Spinal cord (tissue), 10 donors: ENCODE data around the gene IL17F. TPM values are rescaled to one million over a fixed set of nuclear protein-coding genes. Genes with fewer than 3 reads are reported as not detected.
"Not testable (repeated sequence)": the region's sequence is repeated elsewhere in the genome, so short reads cannot be mapped to it uniquely, and the experiment has no call there.

Experiments
- DNase-seq, 6 donors: peaks; one replicate each; pipeline versions ENCODE4 v3.0.0 to v3.0.0-alpha.2; 2013 to 2015; ENCODE audit warnings: low spot score in 6 of 6, low read depth in 4 of 6
- H3K27ac ChIP-seq: one replicate; pipeline ENCODE4 v1.5.1; 2013; ENCODE audit warnings: low read depth, low read length, control low read depth
- H3K27me3 ChIP-seq: one replicate; pipeline ENCODE4 v1.6.1; 2013; ENCODE audit warnings: low read length; ENCODE audit not compliant: control insufficient read depth, insufficient read depth
- H3K36me3 ChIP-seq: one replicate; pipeline ENCODE4 v1.6.1; 2013; ENCODE audit warnings: low read length; ENCODE audit not compliant: control insufficient read depth, insufficient read depth
- H3K4me1 ChIP-seq: one replicate; pipeline ENCODE4 v1.6.1; 2013; ENCODE audit warnings: low read length; ENCODE audit not compliant: control insufficient read depth, insufficient read depth
- H3K4me3 ChIP-seq: one replicate; pipeline ENCODE4 v1.5.1; 2013; ENCODE audit warnings: low read depth, low read length, control low read depth
- H3K9me3 ChIP-seq: one replicate; pipeline ENCODE4 v1.6.1; 2013; ENCODE audit warnings: low read length; ENCODE audit not compliant: control insufficient read depth, insufficient read depth
- WGBS: methylation state at CpG from one replicate; pipeline ENCODE4 v1.1.5; 2013; ENCODE audit warnings: missing lambda C conversion rate; ENCODE audit not compliant: insufficient coverage; 5-methylcytosine and 5-hydroxymethylcytosine counted together
- polyA plus RNA-seq, 2 donors: library from polyadenylated mRNA; unstranded; fragments of 120-200 nt; gene quantifications; one replicate each; pipeline ENCODE4 v1.2.1, GENCODE V29; 2013; ENCODE audit not compliant: insufficient read length in 2 of 2
- total RNA-seq, 2 donors: library from RNA; depleted of rRNA in 1 of 2; stranded (reverse); fragments of 120-200 nt in 1 of 2; fragments of >200 nt in 1 of 2; gene quantifications; one replicate each; pipeline versions ENCODE4 v1.2.3 to v1.2.4, GENCODE V29; 2013 to 2014
- donor health status: healthy.

The IL17F gene
- total and polyA plus RNA-seq, 4 donors, result not detected

DNA sequence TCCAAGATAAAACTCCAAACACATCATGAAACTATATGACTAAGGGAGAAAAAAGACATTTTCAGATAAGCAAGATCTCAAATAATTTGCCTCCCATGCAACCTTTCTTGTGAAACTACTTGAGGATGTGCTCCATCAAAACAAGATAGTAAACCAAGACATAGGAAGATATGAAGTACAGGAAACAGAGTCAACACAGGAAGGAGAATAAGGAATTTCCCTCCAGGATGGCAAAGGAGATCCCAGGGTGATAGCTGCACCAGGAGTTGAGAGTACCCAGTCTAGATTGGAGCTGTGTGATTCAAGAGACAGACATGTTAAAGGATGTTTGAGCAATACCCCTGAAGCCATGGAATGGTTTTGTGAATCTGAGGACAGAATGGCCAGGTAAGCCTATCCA is 42.8 kb downstream of the IL17F start:
- H3K4me3 ChIP-seq, result no peak overlapping the region
- H3K4me1 ChIP-seq, result no peaks in the 10 kb centered on the region
- H3K36me3 ChIP-seq, result no peaks in the 10 kb centered on the region
- DNase-seq, result no peak
- no peak overlapping the region for H3K27ac ChIP-seq
- H3K9me3 ChIP-seq, result no peaks in the 10 kb centered on the region
- no peaks in the 10 kb centered on the region for H3K27me3 ChIP-seq

DNA sequence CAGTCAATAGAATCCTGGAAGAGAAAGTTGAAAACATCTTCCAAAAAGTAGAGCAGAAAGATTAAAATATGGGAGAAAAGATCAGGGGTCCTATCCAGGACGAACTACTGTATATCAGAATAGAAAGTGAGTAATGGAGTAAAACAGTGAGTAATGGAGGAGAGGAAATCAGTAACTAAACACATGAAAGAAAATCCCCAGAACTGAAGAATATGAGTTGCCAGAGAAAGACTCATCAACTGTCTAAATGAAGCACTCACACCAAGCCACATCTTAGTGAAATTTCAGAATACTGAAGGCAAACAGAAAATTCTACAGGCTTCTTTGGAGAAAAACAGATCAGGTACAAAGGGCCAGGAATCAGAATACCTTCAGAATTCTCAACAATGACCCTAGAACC is 43.3 kb downstream of the IL17F start:
- DNase-seq, result no peak
- no peak overlapping the region for H3K4me3 ChIP-seq
- H3K27ac ChIP-seq, result no peak overlapping the region
- WGBS, result no CpG with 5 or more reads among the region's 1 CpG
- H3K4me1 ChIP-seq, result no peaks in the 10 kb centered on the region
- no peaks in the 10 kb centered on the region for H3K9me3 ChIP-seq
- no peaks in the 10 kb centered on the region for H3K27me3 ChIP-seq
- no peaks in the 10 kb centered on the region for H3K36me3 ChIP-seq

DNA sequence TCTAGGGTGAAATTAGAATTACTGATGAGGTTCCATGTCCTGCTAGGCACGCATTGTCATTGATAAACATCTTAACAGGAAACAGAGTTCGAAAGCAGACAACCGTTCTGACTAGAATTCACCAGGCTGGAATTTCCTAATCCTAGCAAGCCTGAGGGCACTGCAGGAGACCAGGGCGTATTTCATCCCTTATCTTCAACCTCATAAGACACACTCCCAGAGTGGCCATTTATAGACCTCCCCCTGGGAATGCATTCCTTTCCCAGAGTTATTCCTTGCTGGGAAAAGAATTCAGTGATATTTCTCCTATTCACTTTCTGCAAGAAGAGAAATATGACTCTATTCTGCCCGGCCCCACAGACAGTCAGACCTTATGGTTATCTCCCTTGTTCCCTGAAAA is 44.2 kb downstream of the IL17F start:
- H3K36me3 ChIP-seq, H3K4me3 ChIP-seq, H3K4me1 ChIP-seq, H3K27ac ChIP-seq, DNase-seq, H3K27me3 ChIP-seq, H3K9me3 ChIP-seq: not testable (repeated sequence)
- WGBS, result 65% methylated on average over 4 of the region's 5 CpGs

DNA sequence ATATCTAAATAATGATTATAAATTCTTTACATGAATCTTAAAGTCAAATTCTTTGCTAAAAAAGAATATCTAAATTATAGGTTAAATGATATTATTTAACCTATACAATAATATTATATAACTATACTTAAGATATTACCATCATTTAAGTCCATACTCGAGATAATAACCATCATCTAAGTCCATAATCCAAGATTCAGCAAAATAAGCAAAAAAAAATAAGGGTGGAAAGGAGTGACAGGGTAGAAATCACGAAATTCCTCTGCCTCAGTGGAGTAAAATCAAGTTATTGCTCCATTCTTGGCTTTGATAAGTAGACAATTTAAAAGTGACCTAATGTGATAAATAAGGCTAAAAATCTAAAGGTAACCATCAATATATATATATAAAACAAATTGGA is 48.4 kb downstream of the IL17F start:
- WGBS, result no CpG with 5 or more reads among the region's 2 CpGs
- no peak overlapping the region for H3K27ac ChIP-seq

DNA sequence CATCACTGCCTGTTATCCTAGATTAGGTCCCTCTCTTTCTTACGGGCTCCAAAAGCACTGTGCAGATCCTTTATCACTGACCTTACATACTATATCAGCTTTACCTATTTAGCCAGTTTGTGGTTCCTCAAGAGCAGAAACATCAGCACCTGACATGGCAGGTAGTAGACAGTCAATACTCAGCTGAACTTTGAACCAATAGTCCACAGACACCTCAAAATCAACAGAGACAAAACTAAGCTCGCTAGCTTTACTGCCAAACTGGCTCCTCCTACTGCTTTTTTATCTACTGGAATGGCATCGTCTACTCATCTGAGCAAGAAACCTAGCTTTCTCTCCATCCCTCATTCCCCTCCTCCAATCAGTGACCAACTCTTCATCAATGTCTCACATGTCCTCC is 52.5 kb downstream of the IL17F start:
- no peaks in the 10 kb centered on the region for H3K9me3 ChIP-seq
- H3K27ac ChIP-seq, result no peak overlapping the region
- H3K4me1 ChIP-seq, result no peaks in the 10 kb centered on the region
- H3K4me3 ChIP-seq, result no peak overlapping the region
- DNase-seq, result no peak
- H3K27me3 ChIP-seq, result no peaks in the 10 kb centered on the region
- H3K36me3 ChIP-seq, result no peaks in the 10 kb centered on the region
- 60% methylated on average over 3 of the region's 3 CpGs for WGBS

More for the DNA sequence above, 48.4 kb downstream of the IL17F start:
- Histone ChIP-seq H3K4me1 (no peaks in the 10 kb centered on the region), H3K9me3 (no peaks in the 10 kb centered on the region), H3K27me3 (no peaks in the 10 kb centered on the region), H3K4me3 (no peak overlapping the region), H3K36me3 (no peaks in the 10 kb centered on the region)
- DNase-seq, result no peak

DNA sequence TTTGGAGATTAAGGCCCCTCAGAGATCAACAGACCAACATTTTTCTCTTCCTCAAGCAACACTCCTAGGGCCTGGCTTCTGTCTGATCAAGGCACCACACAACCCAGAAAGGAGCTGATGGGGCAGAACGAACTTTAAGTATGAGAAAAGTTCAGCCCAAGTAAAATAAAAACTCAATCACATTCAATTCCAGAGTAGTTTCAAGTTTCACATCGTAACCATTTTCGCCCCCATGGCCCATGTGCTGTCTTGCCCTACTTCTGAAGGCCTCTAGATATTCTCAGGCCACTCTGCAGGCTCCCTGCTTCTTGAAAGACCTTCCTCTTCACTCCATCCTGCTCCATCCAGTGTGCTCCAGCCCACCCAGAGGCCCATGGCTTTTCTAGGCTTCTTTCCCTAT is 53.9 kb downstream of the IL17F start:
- H3K9me3 ChIP-seq, result no peaks in the 10 kb centered on the region
- H3K27ac ChIP-seq, result no peak overlapping the region
- no peak for DNase-seq
- WGBS, result 85% methylated on average over 3 of the region's 3 CpGs
- H3K4me3 ChIP-seq, result no peak overlapping the region
- no peaks in the 10 kb centered on the region for H3K4me1 ChIP-seq
- no peaks in the 10 kb centered on the region for H3K27me3 ChIP-seq
- no peaks in the 10 kb centered on the region for H3K36me3 ChIP-seq

DNA sequence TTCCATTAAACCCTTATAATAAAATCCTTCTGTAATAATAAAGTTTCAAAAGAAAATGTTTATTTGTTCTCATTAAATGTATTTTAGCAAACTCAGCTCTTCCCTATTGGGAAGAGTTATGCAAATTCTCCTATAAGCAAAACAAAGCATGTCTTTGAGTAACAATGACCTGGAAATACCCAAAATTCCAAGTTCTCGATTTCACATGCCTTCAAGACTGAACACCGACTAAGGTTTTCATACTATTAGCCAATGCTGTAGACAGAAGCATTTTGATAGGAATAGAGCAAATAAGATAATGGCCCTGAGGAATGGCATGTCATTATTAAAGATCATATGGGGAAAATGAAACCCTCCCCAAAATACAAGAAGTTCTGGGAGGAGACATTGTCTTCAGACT is 54.3 kb downstream of the IL17F start:
- Histone ChIP-seq H3K27me3 (no peaks in the 10 kb centered on the region), H3K4me1 (no peaks in the 10 kb centered on the region), H3K27ac (no peak overlapping the region), H3K4me3 (no peak overlapping the region), H3K9me3 (no peaks in the 10 kb centered on the region), H3K36me3 (no peaks in the 10 kb centered on the region)
- no CpG with 5 or more reads among the region's 2 CpGs for WGBS
- no peak for DNase-seq

DNA sequence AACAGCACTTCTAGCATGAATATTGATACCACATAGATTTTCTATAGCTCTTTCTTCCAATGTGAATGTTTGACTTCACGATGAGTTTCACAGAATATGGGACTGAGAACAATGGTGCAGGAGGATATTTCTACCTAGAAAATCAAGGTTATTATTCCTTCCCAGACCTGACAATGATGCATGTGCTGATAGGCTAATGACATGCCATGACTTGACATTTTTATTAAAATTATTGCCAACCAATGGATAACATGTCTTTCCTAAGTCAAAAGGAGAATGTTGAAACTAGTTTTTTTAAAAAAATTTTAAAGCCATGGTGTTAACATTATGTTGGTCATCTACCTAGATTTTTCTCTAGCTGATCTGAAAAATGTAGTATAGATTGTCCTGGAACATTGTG is 57.2 kb downstream of the IL17F start:
- Histone ChIP-seq H3K27ac (no peak overlapping the region), H3K36me3 (no peaks in the 10 kb centered on the region), H3K9me3 (no peaks in the 10 kb centered on the region), H3K4me1 (no peaks in the 10 kb centered on the region), H3K4me3 (no peak overlapping the region), H3K27me3 (no peaks in the 10 kb centered on the region)
- no peak for DNase-seq
- WGBS, result no CpG with 5 or more reads among the region's 1 CpG

Other genes starting within 250 kb of the IL17F start
- gene PKHD1, start 156.9 kb downstream of the IL17F start, total RNA-seq, result under 1 TPM; 0.10 to 0.11 TPM
- under 1 TPM; 0.16 to 0.20 TPM for gene PKHD1, start 156.9 kb downstream of the IL17F start, polyA plus RNA-seq
- gene IL17A, start 58.1 kb downstream of the IL17F start, total RNA-seq, result not detected
- gene IL17A, start 58.1 kb downstream of the IL17F start, polyA plus RNA-seq, result not detected
- 10 to 100 TPM; 31.9 to 61.4 TPM for gene MCM3, start 40.2 kb upstream of the IL17F start, total RNA-seq
- 10 to 100 TPM; 34.4 to 36.0 TPM for gene MCM3, start 40.2 kb upstream of the IL17F start, polyA plus RNA-seq
- gene PAQR8, start 117.7 kb upstream of the IL17F start, total RNA-seq, result 10 to 100 TPM; 43.3 to 60.1 TPM
- gene PAQR8, start 117.7 kb upstream of the IL17F start, polyA plus RNA-seq, result 10 to 100 TPM; 36.0 to 38.5 TPM
- gene EFHC1, start 175.8 kb upstream of the IL17F start, total RNA-seq, result 10 to 100 TPM; 44.3 to 76.0 TPM
- 10 to 100 TPM; 43.5 to 44.4 TPM for gene EFHC1, start 175.8 kb upstream of the IL17F start, polyA plus RNA-seq